Hematopoietic multipotent progenitor cell treated with erythropoietin and hydrocortisone succinate and interleukin-3 and kit ligand, for 8 days (in vitro differentiated cells): Measurements from ENCODE around the gene TEPSIN.
A peak's percentile ranks its signal among the peaks of the same experiment; 100 is the strongest.

Experiments
- DNase-seq: peaks from one replicate; pipeline ENCODE4 v3.0.0-alpha.2; 2015

TEPSIN gene

DNA sequence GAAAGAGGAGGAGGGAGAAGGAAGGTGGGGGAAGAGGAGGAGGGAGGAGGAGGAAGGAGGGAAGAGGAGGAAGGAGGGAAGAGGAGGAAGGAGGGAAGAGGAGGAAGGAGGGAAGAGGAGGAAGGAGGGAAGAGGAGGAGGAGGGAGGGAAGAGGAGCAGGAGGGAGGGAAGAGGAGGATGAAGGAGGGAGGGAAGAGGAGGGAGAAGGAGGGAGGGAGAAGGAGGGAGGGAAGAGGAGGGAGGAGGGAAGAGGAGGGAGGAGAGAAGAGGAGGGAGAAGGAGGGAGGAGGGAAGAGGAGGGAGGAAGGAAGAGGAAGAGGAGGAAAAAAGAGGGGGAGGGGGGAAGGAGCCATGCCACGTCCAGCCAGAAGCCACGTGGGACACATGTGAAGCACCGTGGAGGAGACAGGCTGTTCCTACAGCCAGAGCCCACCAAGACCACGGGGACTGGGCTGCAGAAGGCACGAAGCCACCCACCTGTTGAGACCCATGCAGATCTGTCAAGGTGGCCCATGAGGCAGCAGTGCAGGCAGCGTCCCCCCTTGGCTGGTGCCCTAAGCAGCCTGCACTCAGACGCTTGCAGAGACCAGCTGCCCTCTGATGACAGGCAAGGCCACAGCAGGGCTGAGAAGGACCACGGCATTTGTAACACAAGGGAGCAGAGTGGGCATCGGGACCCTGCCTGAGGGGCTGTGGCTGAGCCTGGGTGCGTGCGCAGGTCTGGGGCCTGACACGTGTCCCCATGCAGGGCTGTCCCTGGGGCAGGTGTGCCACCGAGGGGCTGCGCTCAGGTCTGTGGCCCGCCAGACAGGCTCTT lies 10.6 kb upstream of the TEPSIN start:
- no peak for DNase-seq

DNA sequence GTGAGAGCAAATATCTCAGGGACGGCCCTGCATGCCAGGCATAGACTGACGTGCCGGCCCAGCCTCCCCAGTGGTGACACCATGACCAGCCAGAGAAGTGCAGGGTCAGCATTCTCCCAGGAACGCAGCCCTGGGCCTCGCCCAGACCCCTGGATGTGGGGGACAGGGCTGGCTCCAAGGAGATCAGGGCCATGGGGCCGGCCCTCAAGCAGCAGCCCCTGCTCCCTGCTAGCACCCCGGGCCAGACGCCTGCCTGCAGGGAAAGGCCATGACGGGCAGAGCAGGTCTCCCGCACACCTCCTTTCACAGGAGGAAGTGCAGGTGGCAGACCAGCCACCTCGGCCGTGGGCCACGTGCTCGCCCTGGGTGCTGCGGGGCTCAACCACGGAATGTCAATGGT lies 9.8 kb upstream of the TEPSIN start:
- DNase-seq = no peak

DNA sequence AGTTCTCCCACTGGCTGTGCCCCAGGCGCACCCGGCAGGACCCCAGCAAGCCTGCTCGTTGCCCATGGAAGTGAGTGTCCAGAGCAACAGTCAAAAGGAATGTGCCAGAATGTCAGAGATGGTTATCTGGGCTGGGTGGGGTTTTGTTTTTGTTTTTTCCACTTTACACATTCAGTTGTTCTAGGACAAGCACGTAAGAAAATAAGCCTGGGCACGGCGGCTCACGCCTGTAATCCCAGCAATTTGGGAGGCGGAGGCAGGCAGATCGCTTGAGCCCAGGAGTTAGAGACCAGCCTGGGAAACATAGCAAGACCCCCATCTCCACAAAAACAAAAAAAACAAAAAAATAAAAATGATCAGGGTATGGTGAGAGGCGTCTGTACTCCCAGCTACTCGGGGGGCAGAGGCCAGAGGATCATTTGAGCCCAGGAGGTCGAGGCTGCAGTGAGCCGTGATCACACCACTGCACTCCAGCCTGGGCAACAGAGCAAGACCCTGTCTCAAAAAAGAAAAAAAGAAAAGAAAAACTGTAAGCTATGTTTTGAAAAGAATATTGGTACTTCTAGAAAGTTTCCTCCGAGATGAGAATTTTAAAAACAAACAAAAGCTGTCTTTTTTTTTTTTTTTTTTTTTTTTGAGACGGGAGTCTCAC lies 8.6 kb upstream of the TEPSIN start:
- DNase-seq = no peak

DNA sequence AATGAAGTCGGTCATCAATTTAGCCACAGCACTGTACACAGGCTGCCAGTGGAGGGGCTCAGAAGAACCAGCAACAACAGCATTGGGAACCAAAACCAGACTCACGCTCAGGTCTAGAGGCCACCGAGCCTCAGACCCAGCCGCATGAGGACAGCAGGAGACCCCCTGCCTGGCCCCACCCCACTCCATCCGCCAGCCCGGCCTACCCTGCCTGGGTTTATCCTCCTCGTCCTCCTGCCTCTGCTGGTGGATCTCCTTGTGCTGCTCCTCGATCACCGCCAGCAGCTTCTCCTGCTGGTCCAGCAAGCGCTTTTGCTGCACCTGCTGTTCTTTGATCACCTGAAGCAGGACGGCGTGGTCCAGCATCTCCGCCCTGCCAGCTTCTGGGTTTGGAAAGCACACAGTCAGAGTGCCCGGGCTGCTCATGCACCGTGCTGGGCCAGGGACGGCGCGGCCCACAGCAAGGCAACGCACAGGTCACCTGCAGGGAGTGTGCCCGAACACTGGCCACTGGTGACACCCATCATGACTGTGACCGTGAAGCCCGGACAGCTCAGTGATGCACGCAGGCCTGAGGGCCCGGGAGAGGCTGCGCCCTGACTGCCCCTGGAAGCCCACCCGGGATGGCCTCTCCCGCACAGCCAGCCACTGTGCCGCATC lies 8.0 kb upstream of the TEPSIN start:
- no peak for DNase-seq

DNA sequence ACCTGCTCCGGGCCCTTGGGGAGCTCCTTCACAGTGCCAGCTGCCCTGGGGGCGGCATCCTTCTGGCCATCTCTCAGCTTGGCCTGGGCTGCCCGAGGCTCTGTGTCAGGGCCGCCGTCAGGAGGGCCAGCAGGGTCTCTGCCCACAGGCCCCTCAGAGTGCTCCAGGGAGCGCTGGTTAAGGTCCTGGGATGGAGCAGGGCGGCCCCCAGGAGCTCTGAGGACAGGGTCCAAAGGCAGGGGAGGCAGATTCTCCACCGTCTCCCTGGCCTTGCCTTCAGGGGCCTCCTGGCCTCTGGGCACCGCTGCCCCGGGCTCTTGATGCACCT lies 7.5 kb upstream of the TEPSIN start:
- no peak for DNase-seq

DNA sequence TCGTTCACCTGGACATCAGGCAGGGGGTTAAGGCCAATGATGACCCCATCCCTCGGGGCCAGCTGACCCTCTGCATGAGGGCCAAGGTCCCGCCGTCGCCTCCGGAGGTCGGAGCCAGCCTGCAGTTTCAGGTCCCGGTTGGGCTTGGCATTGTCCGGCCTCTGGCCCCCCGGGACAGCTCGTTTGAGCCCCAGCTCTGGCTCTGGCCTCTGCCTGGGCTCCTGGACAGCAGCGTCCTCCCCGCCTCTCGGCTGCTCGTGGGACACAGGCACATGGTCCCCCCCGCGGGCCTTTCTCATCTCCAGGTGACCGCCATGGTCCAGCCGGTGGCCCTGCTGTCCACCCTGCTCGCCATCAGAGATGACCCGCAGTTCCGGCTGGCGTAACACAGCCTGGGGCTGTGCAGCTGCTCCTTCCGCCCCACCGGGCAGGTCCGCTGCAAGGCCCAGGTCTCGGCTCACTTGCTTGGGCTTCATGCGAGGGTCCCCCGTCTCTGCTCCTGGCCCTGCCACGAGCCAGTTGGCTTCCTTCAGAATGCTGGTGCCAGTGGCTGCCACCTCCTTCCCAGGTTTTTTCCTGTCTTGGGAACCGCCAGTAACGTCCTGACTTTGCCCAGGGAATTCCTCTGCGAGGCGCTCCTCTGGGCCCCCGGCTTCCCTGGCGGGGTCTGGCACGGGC lies 6.9 kb upstream of the TEPSIN start:
- DNase-seq = no peak

DNA sequence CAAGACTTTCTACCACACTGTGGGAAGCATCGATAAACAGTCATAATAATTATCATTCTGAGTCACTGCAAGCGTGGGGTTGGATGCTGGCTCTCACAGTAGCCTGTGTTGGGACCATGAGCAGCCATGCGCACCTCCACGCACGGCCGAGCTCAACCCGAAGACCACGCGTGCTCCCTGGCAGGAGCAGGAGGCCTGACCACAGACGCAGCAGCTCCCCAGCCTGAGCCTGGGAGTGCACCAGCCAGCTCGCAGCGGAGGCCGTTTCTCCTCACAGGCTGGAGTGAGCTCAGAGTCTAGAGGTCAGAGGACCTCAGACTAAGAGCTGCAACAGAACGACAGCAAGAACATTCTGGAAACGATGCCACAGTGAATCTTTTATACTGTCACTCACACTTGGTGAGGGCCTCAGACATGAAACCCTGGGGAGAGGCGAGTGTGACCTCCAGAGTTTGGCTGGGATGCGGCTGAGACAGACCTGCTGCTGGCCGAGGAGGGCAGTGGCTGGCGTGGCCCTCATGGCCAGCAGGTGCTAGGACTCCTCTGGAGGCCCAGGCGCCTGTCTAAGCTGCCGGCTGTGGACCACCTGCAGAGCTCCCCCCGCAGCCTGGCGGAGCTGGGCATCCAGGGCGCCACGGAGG lies 6.3 kb upstream of the TEPSIN start:
- no peak for DNase-seq

DNA sequence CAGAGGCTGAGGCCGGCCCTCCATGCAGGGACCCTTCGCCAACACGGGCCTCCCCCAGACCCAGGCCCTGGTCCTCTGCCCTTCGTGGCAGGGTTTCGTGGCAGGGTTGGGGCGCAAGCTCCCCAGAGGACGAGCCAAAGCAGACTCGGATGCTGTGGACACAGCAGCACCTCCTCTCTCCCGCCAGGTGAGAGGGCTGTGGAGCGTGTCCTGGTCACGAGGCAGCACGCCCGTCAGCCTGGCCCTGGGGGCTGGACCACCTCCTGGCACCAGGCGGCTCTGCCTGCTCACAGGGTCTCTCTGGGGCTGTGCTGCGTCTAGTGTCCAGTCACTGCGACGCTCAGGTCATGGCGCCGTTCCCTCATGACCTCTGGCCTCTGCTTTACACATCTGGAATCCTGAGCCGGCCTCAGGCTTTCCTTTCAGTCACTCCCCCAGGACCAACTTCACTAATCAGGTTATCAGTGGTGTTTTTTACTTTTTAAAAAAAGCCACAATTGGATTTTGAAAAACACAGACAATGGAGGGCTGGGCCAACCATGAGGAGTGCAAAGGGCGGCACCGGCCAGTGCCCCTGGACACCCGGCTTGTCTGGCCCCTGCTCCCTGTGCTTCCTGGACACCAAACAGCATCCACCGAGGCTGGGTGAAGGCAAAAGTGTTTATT lies 5.6 kb upstream of the TEPSIN start:
- no peak for DNase-seq

DNA sequence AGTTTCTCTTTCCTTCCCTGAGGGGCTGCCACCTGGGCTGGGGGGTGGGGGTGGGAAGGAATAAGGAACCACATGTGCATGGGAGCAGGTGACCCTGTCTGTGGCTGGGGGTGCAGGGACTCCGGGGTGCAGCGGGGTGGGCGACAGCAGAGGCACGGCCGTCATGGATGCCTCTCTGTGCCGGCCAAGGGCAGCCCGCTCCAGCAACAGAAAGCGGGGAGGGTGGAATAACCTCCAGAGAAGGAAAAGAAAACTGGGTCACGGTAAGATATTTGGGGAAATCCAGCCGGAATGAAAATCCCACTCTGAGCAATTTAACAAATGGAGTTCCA lies 4.4 kb upstream of the TEPSIN start:
- DNase-seq = no peak

DNA sequence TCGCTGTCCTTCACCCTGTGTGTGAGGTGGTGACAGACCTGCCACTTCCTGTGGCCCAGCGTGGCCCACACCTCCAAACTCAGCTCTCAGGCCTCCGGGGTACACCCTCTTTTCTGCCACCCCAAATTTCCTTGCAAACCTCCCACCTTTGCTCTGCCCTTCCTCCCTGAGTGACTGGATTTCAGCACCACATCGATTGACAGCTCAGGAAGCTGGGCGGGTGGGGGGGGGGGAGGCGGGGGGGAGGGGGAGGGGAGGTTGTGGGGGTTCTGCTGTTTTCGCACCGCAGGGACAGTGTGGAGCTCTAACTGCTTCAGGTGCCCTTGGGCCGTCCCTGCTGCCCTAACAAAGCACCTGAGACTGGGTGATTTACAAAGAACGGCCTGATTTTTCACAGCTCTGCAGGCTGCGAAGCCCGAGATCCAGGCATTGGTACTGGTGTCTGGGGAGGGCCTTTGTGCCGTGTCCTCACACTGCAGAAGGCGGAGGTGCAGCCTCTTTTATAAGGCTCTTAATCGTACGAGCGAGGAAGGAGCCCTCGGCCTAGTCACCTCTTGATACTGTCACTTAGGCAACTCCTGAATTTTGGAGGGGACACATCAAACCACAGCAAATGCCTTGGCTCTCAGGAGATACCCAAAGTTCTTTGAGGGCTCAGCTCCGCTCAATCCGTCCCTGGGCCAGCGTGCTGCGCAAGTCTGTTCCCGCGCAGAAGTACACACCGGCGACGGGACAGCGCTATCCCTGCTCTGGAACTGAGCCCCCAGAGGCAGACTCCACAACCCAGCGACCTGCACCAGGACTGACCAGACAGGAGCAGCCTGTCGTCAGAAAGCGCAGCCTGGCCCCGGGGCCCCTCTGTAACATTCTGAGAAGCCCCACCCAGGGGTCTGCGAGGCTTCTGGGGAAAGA lies 3.8 kb upstream of the TEPSIN start:
- DNase-seq = no peak

DNA sequence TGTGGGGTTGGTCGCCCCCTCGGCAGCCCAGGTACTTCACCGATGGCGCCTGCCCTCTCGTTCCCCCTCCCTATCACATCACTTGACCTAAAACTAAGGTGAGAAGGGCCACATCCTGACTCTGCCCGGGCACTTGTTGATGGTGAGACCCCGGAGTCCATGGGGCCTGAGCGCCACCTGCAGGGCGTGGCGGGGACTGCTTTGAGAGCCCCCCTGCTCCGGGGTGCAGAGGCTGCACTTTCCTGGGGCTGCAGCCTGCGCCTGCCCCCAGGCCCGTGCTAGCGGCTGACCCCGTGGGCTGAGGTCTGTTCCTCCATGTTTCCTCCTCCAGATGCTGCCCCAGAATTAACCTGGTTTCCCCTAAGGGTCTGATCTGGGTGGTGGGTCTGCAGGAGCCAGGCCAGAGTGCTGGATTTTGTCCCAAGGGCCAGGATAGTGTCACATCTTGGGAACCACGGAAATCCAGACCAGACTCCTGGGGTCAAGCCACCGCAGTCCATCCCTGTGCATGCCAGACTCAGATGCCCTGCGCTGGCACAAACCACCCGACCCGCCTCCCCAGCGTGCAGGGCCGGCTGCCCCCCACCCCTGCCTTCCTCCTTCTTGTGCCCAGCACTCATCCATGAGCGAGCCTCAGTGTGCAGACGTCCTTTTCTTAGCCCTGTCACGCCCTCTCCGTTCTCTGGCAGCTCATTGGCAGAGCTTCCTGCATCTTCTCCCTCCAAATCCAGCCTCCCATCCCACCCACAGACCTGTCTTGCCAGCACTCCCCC lies 3.0 kb upstream of the TEPSIN start:
- peak; percentile 62 for DNase-seq

DNA sequence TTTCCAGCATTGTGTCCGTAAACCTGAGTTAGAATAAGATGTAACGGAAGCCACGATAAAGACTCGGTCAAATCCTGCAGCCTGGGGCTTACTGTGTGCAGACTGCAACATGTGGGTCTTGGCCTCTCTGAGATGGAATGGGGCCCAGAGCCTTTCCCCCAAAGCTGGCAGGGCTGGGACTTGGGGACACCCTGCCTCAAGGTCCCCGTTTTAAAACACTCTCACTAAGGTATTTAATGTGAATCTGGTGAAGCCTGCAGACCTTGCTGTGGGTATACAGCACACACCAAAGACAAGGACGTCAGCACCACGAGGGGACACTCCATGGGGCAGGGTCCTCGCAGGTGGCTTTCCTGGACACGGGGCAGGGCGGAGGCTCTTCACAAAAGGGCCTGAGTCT lies 2.3 kb upstream of the TEPSIN start:
- DNase-seq = no peak

DNA sequence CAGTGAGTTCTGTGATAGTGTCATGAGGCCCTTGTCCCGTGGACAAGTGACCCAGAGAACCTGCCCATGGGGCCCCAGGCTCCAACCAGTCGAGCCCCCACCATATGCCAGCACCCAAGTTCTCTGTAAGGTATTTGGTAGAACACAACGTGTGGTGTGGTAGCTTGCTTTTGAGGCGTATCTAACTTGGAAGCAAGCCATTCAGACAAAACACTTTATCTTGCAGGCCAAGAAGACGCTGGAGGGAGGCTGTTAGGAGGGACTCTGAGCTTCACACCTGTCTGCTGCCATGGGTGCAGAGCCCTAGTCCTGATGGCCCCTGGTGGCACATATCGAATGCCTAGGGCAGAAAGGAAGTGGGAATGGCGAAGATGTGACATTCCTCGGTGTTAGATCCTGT lies 1.9 kb upstream of the TEPSIN start:
- peak; percentile 86 for DNase-seq

DNA sequence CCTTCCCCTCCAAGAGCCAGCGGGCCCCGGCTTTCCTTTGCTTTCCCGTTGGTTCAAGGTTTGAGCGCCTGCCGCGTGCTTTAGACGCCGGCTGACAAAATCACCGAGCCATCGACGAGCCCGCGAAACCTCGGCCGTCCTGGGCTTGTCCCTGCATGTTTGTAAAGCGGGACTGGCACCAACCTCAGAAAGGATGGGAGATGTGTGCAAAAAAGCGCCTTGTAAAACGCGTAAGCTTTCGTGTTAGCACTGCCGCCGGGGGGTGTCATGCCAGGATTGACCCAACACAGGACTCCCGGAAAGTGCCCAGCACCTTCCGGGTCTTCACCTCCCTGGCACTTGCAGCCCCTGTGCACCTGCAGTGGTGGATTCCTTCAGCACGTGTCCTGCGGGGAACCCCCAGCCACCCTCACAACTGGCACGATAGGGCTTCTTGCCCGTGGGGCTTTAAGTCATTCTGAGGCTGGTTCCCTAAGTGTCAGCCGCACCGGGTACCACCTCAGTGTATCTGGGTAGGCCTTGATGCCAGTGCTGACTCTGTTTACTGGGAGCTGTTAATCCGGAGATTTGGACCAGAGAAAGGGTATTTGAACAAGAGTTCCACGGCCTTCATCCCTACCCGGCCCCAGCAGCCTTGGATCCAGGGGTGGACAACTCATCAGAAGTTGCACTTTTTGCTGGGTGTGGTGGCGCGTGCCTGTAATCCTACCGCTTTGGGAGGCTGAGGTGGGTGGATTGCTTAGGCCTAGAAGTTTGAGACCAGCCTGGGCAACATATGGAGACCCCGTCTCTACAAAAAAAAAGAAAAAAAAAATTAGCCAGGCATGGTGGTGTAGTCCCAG lies 1.1 kb upstream of the TEPSIN start:
- peak; percentile 47 for DNase-seq

DNA sequence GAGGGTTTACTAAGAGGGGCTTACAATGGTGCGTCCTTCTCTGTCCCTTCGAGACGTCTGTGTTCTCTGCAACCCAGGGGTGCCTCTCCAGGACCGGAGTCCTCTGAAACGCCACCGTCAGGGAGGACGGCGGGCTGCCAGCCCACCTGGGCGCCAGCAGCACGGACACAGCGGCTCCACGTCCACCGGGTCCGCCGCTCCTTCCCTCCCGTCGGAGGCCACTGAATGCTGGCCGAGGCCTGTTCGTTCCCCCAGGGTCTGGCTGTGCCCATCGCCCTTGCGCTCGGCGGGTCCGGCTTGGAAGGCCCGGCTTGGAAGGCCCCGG lies 403 bp downstream of the TEPSIN start:
- DNase-seq = no peak

DNA sequence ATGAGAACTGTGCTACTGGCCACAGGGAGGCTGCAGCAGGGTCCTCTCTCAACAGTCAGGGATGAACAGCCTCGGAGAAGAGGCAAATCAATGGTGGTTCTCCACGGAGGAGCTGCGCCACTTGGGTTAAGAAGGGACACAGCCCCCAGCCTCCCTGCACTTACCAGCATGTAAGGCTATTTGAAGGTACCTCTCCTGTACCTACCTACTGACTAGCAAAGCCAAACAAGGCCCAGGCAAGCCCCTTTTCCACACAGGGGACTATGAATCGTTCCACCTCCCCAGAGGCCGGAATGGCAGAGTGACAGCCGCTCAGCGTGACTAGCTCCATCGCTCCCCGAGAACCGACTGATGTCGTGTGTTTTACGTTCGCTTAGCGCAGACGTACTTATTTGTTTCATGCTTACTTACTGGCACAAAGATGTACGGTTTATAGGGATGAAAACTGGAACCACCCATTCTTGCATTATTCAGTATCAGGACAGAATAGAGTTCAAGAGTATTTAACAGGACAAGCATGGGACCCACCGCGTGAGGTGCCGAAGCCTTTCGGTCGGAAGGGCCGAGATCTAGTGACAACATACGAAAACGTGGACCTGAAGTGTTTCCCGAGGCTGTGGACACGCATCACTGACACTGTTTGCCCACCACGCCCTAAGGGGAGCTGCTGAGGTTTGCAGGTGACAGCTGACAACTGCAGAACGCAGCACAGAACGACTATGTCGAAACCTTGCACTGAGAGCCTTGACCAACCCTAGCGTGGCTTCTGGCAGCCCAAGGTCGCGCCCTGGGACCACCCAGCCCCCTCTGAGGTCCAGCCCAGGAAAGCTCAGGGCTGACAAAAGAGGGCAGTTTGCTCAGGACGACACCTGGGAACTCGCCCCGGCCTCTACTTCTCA lies 1.0 kb downstream of the TEPSIN start:
- no peak for DNase-seq

DNA sequence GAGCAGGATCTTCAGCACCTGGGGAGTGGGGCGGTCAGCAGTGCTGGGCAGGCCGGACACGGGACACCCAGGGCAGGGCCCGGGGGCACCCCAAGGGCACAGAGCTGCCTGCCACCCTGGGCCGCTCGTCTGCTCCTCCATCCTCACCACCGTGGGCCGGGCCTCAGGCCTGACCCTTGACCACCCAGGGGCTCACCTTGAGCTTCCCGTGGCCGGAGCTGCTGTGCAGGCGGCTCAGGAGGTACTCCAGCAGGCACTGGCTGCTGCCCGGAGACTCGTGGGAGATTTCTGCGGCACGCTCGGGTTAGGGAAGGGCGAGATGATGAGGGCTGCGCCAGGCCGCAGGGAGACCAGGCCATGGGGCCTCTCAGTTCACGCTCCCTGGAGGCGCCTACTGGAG lies 2.1 kb downstream of the TEPSIN start:
- no peak for DNase-seq

DNA sequence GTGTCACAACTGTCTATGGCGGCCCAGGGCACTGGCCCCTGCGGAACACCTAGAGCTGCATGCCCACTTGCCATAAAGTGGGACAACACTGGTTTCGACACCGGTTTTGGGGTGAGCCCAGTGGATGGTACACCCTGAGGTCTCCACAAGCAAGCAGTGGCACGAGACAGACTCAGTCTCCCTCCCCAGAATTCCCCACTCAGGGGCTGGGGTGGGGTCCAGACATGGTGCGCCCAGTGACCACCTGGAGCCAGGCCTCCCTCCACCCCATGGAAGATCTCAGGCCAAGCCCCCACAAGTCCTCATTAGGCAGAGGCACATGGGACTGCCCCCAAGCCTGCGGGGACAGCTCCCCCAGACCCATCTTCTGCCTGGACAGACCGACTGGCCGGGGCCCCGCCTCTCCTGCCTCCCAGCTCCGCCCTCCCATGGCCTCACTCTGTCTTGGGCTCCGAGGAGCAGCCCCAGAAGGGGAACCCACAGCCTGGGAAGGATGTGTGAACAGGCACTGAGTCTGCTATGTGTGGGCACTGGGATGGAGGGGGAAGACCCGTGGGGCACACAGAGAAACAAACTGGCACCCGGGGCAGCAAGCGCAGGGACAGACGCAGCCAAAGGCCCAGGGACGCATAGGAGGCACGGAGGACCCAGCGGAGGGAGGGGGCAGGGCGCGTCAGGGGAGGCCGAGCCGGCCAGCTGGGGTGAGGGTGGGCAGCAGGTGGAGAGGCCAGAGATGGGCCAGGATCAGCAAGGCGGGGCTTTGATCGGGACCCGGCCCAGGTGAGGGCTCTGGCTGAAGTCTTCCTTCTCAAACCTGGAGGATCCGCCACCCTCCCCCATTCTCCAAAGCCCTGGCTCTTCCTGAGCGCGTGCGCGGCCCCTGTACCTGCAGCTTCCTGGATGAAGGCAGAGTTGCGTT lies 2.8 kb downstream of the TEPSIN start:
- no peak for DNase-seq
